Measurements from ENCODE around the gene AVPR1A.

AVPR1A gene

DNA sequence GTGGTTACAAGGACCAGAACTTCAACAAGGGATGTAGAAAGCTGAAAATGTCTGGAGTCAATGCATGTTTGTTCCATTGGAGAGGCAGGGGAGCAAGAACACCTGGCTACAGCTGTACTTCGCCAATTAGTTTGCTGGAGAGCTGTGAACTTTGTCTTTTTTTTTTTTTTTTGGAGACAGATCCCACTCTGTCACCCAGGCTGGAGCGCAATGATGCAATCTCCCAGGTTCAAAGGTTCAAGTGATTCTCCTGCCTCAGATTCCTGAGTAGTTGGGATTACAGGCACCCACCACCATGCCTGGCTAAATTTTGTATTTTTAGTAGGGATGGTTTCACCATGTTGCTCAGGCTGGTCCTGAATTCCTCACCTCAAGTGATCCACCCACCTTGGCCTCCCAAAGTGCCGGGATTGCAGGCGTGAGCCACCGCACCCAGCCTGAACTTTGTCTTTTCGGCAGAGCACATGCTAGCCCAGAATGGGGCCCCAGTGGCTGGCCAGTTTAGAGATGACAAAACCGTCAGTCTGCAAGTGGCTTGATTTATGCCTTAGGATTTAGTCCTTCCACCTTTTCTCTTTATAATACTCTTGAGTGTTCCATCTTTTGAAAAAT lies 55.5 kb downstream of the AVPR1A start:
- TF ChIP-seq SPI1 (IDR thresholded peaks at IDR 0.05; ENCODE audit: borderline replicate concordance, low read depth), result no peak
- TF ChIP-seq, protein P1, sequence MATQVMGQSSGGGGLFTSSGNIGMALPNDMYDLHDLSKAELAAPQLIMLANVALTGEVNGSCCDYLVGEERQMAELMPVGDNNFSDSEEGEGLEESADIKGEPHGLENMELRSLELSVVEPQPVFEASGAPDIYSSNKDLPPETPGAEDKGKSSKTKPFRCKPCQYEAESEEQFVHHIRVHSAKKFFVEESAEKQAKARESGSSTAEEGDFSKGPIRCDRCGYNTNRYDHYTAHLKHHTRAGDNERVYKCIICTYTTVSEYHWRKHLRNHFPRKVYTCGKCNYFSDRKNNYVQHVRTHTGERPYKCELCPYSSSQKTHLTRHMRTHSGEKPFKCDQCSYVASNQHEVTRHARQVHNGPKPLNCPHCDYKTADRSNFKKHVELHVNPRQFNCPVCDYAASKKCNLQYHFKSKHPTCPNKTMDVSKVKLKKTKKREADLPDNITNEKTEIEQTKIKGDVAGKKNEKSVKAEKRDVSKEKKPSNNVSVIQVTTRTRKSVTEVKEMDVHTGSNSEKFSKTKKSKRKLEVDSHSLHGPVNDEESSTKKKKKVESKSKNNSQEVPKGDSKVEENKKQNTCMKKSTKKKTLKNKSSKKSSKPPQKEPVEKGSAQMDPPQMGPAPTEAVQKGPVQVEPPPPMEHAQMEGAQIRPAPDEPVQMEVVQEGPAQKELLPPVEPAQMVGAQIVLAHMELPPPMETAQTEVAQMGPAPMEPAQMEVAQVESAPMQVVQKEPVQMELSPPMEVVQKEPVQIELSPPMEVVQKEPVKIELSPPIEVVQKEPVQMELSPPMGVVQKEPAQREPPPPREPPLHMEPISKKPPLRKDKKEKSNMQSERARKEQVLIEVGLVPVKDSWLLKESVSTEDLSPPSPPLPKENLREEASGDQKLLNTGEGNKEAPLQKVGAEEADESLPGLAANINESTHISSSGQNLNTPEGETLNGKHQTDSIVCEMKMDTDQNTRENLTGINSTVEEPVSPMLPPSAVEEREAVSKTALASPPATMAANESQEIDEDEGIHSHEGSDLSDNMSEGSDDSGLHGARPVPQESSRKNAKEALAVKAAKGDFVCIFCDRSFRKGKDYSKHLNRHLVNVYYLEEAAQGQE (IDR thresholded peaks at IDR 0.05; ENCODE audit: insufficient replicate concordance, low read depth), result no peak
- TF ChIP-seq, protein P2, sequence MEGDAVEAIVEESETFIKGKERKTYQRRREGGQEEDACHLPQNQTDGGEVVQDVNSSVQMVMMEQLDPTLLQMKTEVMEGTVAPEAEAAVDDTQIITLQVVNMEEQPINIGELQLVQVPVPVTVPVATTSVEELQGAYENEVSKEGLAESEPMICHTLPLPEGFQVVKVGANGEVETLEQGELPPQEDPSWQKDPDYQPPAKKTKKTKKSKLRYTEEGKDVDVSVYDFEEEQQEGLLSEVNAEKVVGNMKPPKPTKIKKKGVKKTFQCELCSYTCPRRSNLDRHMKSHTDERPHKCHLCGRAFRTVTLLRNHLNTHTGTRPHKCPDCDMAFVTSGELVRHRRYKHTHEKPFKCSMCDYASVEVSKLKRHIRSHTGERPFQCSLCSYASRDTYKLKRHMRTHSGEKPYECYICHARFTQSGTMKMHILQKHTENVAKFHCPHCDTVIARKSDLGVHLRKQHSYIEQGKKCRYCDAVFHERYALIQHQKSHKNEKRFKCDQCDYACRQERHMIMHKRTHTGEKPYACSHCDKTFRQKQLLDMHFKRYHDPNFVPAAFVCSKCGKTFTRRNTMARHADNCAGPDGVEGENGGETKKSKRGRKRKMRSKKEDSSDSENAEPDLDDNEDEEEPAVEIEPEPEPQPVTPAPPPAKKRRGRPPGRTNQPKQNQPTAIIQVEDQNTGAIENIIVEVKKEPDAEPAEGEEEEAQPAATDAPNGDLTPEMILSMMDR (IDR thresholded peaks at IDR 0.05; ENCODE audit: insufficient read depth, low read length), result no peak
- TF ChIP-seq POLR2AphosphoS5 (IDR thresholded peaks at IDR 0.05; ENCODE audit: low read depth), result no peak
- no peak for TF ChIP-seq GABPA (IDR thresholded peaks at IDR 0.05; ENCODE audit: low read depth)
- no peak overlapping the region for H3K27ac ChIP-seq (replicated peaks)
- no peak for DNase-seq (ENCODE audit: low read depth in 1 of 2, low spot score in 1 of 2)
- peaks cover 6% of the 10 kb centered on the region for H3K27me3 ChIP-seq (ENCODE audit: insufficient read depth, poor library complexity, severe bottlenecking)
- no peak overlapping the region for H3K4me3 ChIP-seq (replicated peaks; ENCODE audit: insufficient read depth, low read length)

DNA sequence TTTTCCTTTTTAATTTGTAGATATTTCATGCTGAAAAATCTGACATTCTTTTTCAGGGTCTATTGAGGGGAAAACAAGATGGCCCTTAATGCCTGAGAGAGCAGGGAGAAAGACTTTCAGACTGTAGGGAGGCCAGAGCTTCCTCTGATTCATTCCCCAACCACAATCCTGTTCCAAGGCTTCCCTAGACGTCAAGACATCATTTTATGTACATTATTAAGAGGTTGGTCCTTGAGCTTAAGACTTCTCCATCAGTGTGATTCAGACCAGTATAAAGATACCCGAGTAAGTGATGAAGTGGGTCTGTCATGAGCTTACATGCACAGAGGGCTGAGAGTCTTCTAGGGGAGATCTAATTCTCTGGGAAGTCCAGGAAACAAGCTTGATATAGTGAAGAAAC lies 57.3 kb downstream of the AVPR1A start:
- DNase-seq (ENCODE audit: low read depth in 1 of 2, low spot score in 1 of 2), result no peak
- no peak overlapping the region for H3K27ac ChIP-seq (replicated peaks)
- peaks cover 3% of the 10 kb centered on the region for H3K27me3 ChIP-seq (ENCODE audit: insufficient read depth, poor library complexity, severe bottlenecking)
- TF ChIP-seq GABPA (IDR thresholded peaks at IDR 0.05; ENCODE audit: low read depth) (no peak), SPI1 (IDR thresholded peaks at IDR 0.05; ENCODE audit: borderline replicate concordance, low read depth) (no peak), POLR2AphosphoS5 (IDR thresholded peaks at IDR 0.05; ENCODE audit: low read depth) (no peak)
- TF ChIP-seq, protein P2 (IDR thresholded peaks at IDR 0.05; ENCODE audit: insufficient read depth, low read length), result no peak
- TF ChIP-seq, protein P1 (IDR thresholded peaks at IDR 0.05; ENCODE audit: insufficient replicate concordance, low read depth), result no peak
- no peak overlapping the region for H3K4me3 ChIP-seq (replicated peaks; ENCODE audit: insufficient read depth, low read length)

DNA sequence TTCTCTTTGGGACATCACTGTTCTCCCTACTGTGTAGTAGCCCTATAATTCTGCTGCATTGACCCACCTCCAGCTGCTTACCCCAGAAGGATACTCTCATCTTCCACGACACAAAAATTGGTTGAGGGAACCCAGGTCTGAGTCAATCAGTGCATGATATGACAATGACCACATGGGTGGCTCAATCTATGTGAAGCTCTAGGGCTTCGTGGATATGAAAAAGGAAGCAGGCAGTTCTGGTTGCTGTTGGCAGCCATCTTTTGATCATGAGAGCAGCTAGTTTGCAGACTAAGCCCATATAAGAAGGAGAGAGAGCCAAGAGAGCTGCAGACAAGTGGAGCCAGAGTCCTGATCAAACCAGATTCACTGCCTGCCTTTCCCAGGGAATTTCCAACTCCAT lies 57.9 kb downstream of the AVPR1A start:
- TF ChIP-seq, protein P2 (IDR thresholded peaks at IDR 0.05; ENCODE audit: insufficient read depth, low read length), result no peak
- TF ChIP-seq GABPA (IDR thresholded peaks at IDR 0.05; ENCODE audit: low read depth) (no peak), SPI1 (IDR thresholded peaks at IDR 0.05; ENCODE audit: borderline replicate concordance, low read depth) (no peak), POLR2AphosphoS5 (IDR thresholded peaks at IDR 0.05; ENCODE audit: low read depth) (no peak)
- TF ChIP-seq, protein P1 (IDR thresholded peaks at IDR 0.05; ENCODE audit: insufficient replicate concordance, low read depth), result no peak
- no peak for DNase-seq (ENCODE audit: low read depth in 1 of 2, low spot score in 1 of 2)

More for the DNA sequence above, 57.9 kb downstream of the AVPR1A start:
- H3K27me3 ChIP-seq (ENCODE audit: insufficient read depth, poor library complexity, severe bottlenecking), result peaks cover 3% of the 10 kb centered on the region
- no peak overlapping the region for H3K27ac ChIP-seq (replicated peaks)
- H3K4me3 ChIP-seq (replicated peaks; ENCODE audit: insufficient read depth, low read length), result no peak overlapping the region
